ENCODE data around the gene ADRB2.

DNA sequence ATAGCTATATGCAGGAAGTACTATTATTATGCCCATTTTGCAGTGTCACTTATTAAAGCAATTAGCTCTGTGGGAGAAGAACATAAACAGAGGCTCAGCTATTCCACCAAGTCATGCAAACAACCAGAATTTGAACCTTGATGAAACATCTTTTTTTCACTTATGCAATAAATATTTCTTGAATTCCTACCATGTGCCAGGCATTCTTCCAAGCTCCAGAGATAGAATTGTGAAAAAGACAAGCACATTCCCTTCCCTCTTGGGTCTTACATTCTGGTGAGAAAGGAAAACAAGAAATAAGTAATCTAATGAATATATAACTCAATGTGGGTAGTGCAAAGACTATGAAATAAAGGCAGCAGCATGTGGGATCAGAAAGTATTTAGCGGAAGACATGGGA, 32.1 kb upstream of the ADRB2 start:
- TF ChIP-seq, protein P1, sequence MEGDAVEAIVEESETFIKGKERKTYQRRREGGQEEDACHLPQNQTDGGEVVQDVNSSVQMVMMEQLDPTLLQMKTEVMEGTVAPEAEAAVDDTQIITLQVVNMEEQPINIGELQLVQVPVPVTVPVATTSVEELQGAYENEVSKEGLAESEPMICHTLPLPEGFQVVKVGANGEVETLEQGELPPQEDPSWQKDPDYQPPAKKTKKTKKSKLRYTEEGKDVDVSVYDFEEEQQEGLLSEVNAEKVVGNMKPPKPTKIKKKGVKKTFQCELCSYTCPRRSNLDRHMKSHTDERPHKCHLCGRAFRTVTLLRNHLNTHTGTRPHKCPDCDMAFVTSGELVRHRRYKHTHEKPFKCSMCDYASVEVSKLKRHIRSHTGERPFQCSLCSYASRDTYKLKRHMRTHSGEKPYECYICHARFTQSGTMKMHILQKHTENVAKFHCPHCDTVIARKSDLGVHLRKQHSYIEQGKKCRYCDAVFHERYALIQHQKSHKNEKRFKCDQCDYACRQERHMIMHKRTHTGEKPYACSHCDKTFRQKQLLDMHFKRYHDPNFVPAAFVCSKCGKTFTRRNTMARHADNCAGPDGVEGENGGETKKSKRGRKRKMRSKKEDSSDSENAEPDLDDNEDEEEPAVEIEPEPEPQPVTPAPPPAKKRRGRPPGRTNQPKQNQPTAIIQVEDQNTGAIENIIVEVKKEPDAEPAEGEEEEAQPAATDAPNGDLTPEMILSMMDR (IDR thresholded peaks at IDR 0.05) = no peak
- TF ChIP-seq POLR2AphosphoS5 (IDR thresholded peaks at IDR 0.05; ENCODE audit: low read depth, low read length) (no peak), REST (IDR thresholded peaks at IDR 0.05; ENCODE audit: insufficient read depth in 1 of 2, low read depth in 2 of 2, low read length in 1 of 2) (no peak), TCF7L2 (IDR thresholded peaks at IDR 0.05; ENCODE audit: low read depth, low read length) (no peak), SIN3A (IDR thresholded peaks at IDR 0.05; ENCODE audit: borderline replicate concordance, insufficient read depth, low read depth, low read length) (no peak)

Measured in Panc1 (cell line).